ENCODE measurements around the gene MTREX. TPM values are rescaled to one million over a fixed set of nuclear protein-coding genes. Genes with fewer than 3 reads are reported as not detected.

The MTREX gene
- total RNA-seq, 1 experiment from 2014 or later = 123 TPM

GRCh38 chr5:55463613-55464012 lies 155.8 kb downstream of the MTREX start:
- peaks cover 3% of the 10 kb centered on the region; the same call in 1 of the 2 replicates for H3K4me1 ChIP-seq (ENCODE audit: insufficient read depth, low read length)
- DNase-seq = no peak
- no peak overlapping the region for H3K14ac ChIP-seq (ENCODE audit: insufficient read depth, low read length)
- H4K5ac ChIP-seq (ENCODE audit: insufficient read length, low read depth, low read length) = no peak overlapping the region
- TF ChIP-seq, protein P1, sequence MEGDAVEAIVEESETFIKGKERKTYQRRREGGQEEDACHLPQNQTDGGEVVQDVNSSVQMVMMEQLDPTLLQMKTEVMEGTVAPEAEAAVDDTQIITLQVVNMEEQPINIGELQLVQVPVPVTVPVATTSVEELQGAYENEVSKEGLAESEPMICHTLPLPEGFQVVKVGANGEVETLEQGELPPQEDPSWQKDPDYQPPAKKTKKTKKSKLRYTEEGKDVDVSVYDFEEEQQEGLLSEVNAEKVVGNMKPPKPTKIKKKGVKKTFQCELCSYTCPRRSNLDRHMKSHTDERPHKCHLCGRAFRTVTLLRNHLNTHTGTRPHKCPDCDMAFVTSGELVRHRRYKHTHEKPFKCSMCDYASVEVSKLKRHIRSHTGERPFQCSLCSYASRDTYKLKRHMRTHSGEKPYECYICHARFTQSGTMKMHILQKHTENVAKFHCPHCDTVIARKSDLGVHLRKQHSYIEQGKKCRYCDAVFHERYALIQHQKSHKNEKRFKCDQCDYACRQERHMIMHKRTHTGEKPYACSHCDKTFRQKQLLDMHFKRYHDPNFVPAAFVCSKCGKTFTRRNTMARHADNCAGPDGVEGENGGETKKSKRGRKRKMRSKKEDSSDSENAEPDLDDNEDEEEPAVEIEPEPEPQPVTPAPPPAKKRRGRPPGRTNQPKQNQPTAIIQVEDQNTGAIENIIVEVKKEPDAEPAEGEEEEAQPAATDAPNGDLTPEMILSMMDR (conservative IDR thresholded peaks at IDR 0.05) = no peak
- H3K27ac ChIP-seq (ENCODE audit: insufficient read length, low read depth, low read length) = no peak overlapping the region
- H3K27me3 ChIP-seq (ENCODE audit: insufficient read depth, low read length) = no peaks in the 10 kb centered on the region
- H2BK20ac ChIP-seq (ENCODE audit: low read depth, low read length, poor library complexity, severe bottlenecking) = no peak overlapping the region
- H2BK120ac ChIP-seq (ENCODE audit: low read depth, low read length, poor library complexity, severe bottlenecking) = no peak overlapping the region
- no peak overlapping the region for H3K9ac ChIP-seq (ENCODE audit: extremely low read depth, insufficient read length, low read length)
- Mint-ChIP-seq H3K9me3 (no peaks in the 10 kb centered on the region), H3K4me3 (no peak overlapping the region), H3K4me1 (peaks cover 31 to 35% of the 10 kb centered on the region in 2 experiments), H3K36me3 (ENCODE audit: insufficient read depth in 1 of 3, low read depth in 3 of 3) (peaks cover 8 to 58% (median 43%) of the 10 kb centered on the region in 3 experiments; a peak in 5 of 7 replicates), H3K27me3 (ENCODE audit: low read depth) (no peaks in the 10 kb centered on the region), H3K27ac (no peak overlapping the region; a peak in 1 of 7 replicates)
- no peak overlapping the region for H3K23ac ChIP-seq (ENCODE audit: insufficient read length, low read depth, low read length)
- H2BK15ac ChIP-seq (ENCODE audit: low read depth, low read length) = no peak overlapping the region
- no peaks in the 10 kb centered on the region for H3K79me1 ChIP-seq (ENCODE audit: insufficient read depth, low read depth, low read length, poor library complexity, severe bottlenecking)
- H2AK5ac ChIP-seq (ENCODE audit: insufficient read length, low read length) = no peak overlapping the region
- H2AFZ ChIP-seq (ENCODE audit: low read length) = no peak overlapping the region
- no peaks in the 10 kb centered on the region for H3K23me2 ChIP-seq (ENCODE audit: insufficient read length, low read depth, low read length, poor library complexity, severe bottlenecking)
- H4K8ac ChIP-seq (replicated peaks; ENCODE audit: insufficient read length, low read depth, low read length) = no peak overlapping the region
- H3K56ac ChIP-seq (ENCODE audit: insufficient read length, low read depth, low read length) = no peak overlapping the region
- no peaks in the 10 kb centered on the region; the same call in 1 of the 2 replicates for H3K79me2 ChIP-seq (ENCODE audit: insufficient read depth, low read length)
- WGBS (ENCODE audit: extremely low coverage, insufficient read length, low lambda C conversion rate) = no CpG with 5 or more reads among the region's 3 CpGs
- H4K20me1 ChIP-seq (ENCODE audit: control insufficient read depth, insufficient read depth, insufficient read length) = no peaks in the 10 kb centered on the region
- no peak overlapping the region for H3K4ac ChIP-seq (ENCODE audit: low read depth, low read length)
- H2BK12ac ChIP-seq (ENCODE audit: insufficient read length, low read depth, low read length) = no peak overlapping the region
- H3K9me3 ChIP-seq (ENCODE audit: control insufficient read depth, low read depth, low read length) = no peaks in the 10 kb centered on the region
- no peak overlapping the region for H3K4me2 ChIP-seq (ENCODE audit: insufficient read depth, insufficient read length, low read length)
- H3K18ac ChIP-seq (ENCODE audit: insufficient read length, low read depth, low read length) = no peak overlapping the region
- no peak overlapping the region for H2BK5ac ChIP-seq (ENCODE audit: insufficient read length, low read length)
- H3T11ph ChIP-seq (ENCODE audit: low read length) = no peak overlapping the region
- H4K91ac ChIP-seq (ENCODE audit: insufficient read length, low read depth, low read length) = no peak overlapping the region
